HepG2 (cell line): ENCODE results near the gene RPP21. TPM values are rescaled to one million over a fixed set of nuclear protein-coding genes. Genes with fewer than 3 reads are reported as not detected.

Source experiments
- ATAC-seq: fragments of 200-7000 bp; cut with Tn5 transposase; 3 replicates; pipeline ENCODE4 v1.9.1; 2020; ENCODE audit warnings: mild to moderate bottlenecking, moderate library complexity
- BruUV-seq: library from RNA; stranded (reverse); fragments of 400-500 nt; replicated peaks from 2 replicates; lab custom pipeline; 2021; lab: Mats Ljungman, UMichigan
- CTCF ChIA-PET: fragments of 300-600 bp; formaldehyde crosslinking; extraction: SDS; loops from one replicate; lab custom pipeline; 2021; ENCODE audit warnings: low total read pairs, inconsistent platforms, low intra/inter-chr PET ratio; lab: Yijun Ruan, JAX
- POLR2A ChIA-PET: fragments of 350-600 bp; sonication (Branson Sonifier 250); formaldehyde crosslinking; loops from one replicate; lab custom pipeline; 2020; ENCODE audit warnings: antibody characterized with exemption, inconsistent platforms; lab: Yijun Ruan, JAX
- DNase-seq: peaks from one replicate; pipeline ENCODE4 v3.0.0-alpha.2; 2015; ENCODE audit warnings: low spot score
- FAIRE-seq: peaks from 3 replicates; lab custom pipeline; 2011; peaks lifted over from hg19 to GRCh38; lab: Jason Lieb, UNC
- H2AFZ ChIP-seq: one replicate; pipeline ENCODE4 v1.6.1; 2011; ENCODE audit warnings: low read length, inconsistent platforms
- H3K27ac ChIP-seq: fragments of 300-600 bp; 3 replicates; pipeline ENCODE4 v1.8.0; 2011; ENCODE audit warnings: mixed run types, mild to moderate bottlenecking, mixed read lengths, low read length, inconsistent platforms; ENCODE audit not compliant: insufficient read depth; ENCODE audit errors: extremely low read length
- H3K27me3 ChIP-seq, 2 experiments: fragments of 200-600 bp in 1 of 2; 2 replicates in 1 of 2; 3 replicates in 1 of 2; pipeline versions ENCODE4 v1.6.0 to v1.8.0; 2011; ENCODE audit warnings: low read length in 2 of 2, mild to moderate bottlenecking in 2 of 2, moderate library complexity in 2 of 2, inconsistent platforms in 1 of 2; ENCODE audit not compliant: insufficient read depth in 2 of 2, control insufficient read depth in 1 of 2
- H3K36me3 ChIP-seq, 2 experiments: fragments of 200-600 bp in 1 of 2; replicated peaks in 1 of 2; 2 replicates in 1 of 2; 3 replicates in 1 of 2; pipeline versions ENCODE4 v1.5.1 to v1.8.0; 2011; ENCODE audit warnings: low read length in 2 of 2, inconsistent platforms in 1 of 2; ENCODE audit not compliant: insufficient read depth in 2 of 2, control insufficient read depth in 1 of 2
- H3K4me1 ChIP-seq: 2 replicates; pipeline ENCODE4 v1.5.1; 2012; ENCODE audit warnings: low read length, inconsistent platforms; ENCODE audit not compliant: insufficient read depth
- H3K4me2 ChIP-seq: 2 replicates; pipeline ENCODE4 v1.6.0; 2011; ENCODE audit warnings: low read depth, low read length, inconsistent platforms
- H3K4me3 ChIP-seq, 3 experiments: fragments of 200-600 bp in 1 of 3; sonication (generic), shearing (Covaris generic) in 1 of 3; replicated peaks in 1 of 3; 2 replicates each; pipeline ENCODE4 v1.5.1; 2011 to 2016; ENCODE audit warnings: low read length in 3 of 3, inconsistent platforms in 2 of 3, low read depth in 2 of 3, mild to moderate bottlenecking in 2 of 3, control low read depth in 1 of 3, mixed read lengths in 1 of 3; ENCODE audit not compliant: insufficient read depth in 1 of 3
- H3K79me2 ChIP-seq: one replicate; pipeline ENCODE4 v1.6.1; 2011; ENCODE audit warnings: low read length, inconsistent platforms; ENCODE audit not compliant: insufficient read depth
- H3K9ac ChIP-seq: 2 replicates; pipeline ENCODE4 v1.6.0; 2011; ENCODE audit warnings: mild to moderate bottlenecking, low read depth, low read length, inconsistent platforms; ENCODE audit not compliant: insufficient read depth
- H3K9me3 ChIP-seq: 2 replicates; pipeline ENCODE4 v1.5.1; 2012; ENCODE audit warnings: mild to moderate bottlenecking, low read length
- H4K20me1 ChIP-seq: 2 replicates; pipeline ENCODE4 v1.6.0; 2011; ENCODE audit warnings: inconsistent platforms, mild to moderate bottlenecking, low read length, moderate library complexity; ENCODE audit not compliant: insufficient read depth
- HNF4A ChIP-seq: sonication (generic); formaldehyde crosslinking; IDR thresholded peaks from 2 replicates; pipeline ENCODE4 v1.4.0; 2020; ENCODE audit warnings: missing genetic modification reagents
- HOXD1 ChIP-seq: sonication (generic); formaldehyde crosslinking; IDR thresholded peaks from 2 replicates; pipeline ENCODE4 v1.5.0; 2020; ENCODE audit warnings: missing genetic modification reagents
- MXI1 ChIP-seq: IDR thresholded peaks from 3 replicates; pipeline ENCODE4 v1.6.1; 2012; ENCODE audit warnings: low read depth, low read length, inconsistent platforms, borderline replicate concordance
- NCOA2 ChIP-seq: sonication (generic); formaldehyde crosslinking; IDR thresholded peaks from 2 replicates; pipeline ENCODE4 v1.8.0; 2022; ENCODE audit warnings: inconsistent platforms
- RARG ChIP-seq: sonication (generic); formaldehyde crosslinking; IDR thresholded peaks from 2 replicates; pipeline ENCODE4 v1.4.0; 2020; ENCODE audit warnings: low read depth, mild to moderate bottlenecking, missing genetic modification reagents
- SAP130 ChIP-seq: IDR thresholded peaks from 2 replicates; pipeline ENCODE4 v1.6.1; 2016; ENCODE audit warnings: low read depth
- SOX6 ChIP-seq, 2 experiments: fragments of 450-650 bp in 1 of 2; sonication (generic) in 1 of 2; formaldehyde crosslinking in 1 of 2; IDR thresholded peaks; 2 replicates each; pipeline versions ENCODE4 v1.4.0 to v1.6.1; 2017 to 2020; ENCODE audit warnings: antibody characterized with exemption in 1 of 2, mild to moderate bottlenecking in 1 of 2, missing genetic modification reagents in 1 of 2
- SSRP1 ChIP-seq: IDR thresholded peaks from 2 replicates; pipeline ENCODE4 v1.6.1; 2016; ENCODE audit warnings: control low read depth
- TBX3 ChIP-seq: fragments of 450-650 bp; IDR thresholded peaks from 2 replicates; pipeline ENCODE4 v1.6.1; 2017; ENCODE audit warnings: antibody characterized with exemption, mild to moderate bottlenecking, inconsistent platforms, borderline replicate concordance
- TEAD3 ChIP-seq: optimal IDR thresholded peaks from 2 replicates; pipeline ENCODE3; 2016; ENCODE audit warnings: borderline replicate concordance
- ZFP37 ChIP-seq: sonication (generic); formaldehyde crosslinking; IDR thresholded peaks from 2 replicates; pipeline ENCODE4 v1.4.0; 2020; ENCODE audit warnings: missing genetic modification reagents, borderline replicate concordance
- ZIK1 ChIP-seq: sonication (generic); formaldehyde crosslinking; IDR thresholded peaks from 2 replicates; pipeline ENCODE4 v1.5.0; 2020; ENCODE audit warnings: mild to moderate bottlenecking, low read depth, missing genetic modification reagents, borderline replicate concordance
- ZNF224 ChIP-seq: sonication (generic); formaldehyde crosslinking; IDR thresholded peaks from 2 replicates; pipeline ENCODE4 v1.5.0; 2020; ENCODE audit warnings: mild to moderate bottlenecking, missing genetic modification reagents
- ZNF761 ChIP-seq: sonication (generic); formaldehyde crosslinking; conservative IDR thresholded peaks from 2 replicates; pipeline ENCODE4 v1.4.0; 2020; ENCODE audit warnings: mild to moderate bottlenecking, missing genetic modification reagents
- ZNF766 ChIP-seq: sonication (generic); formaldehyde crosslinking; IDR thresholded peaks from 2 replicates; pipeline ENCODE4 v1.5.0; 2020; ENCODE audit warnings: missing genetic modification reagents, borderline replicate concordance
- ZNF788 ChIP-seq: sonication (generic); formaldehyde crosslinking; IDR thresholded peaks from 2 replicates; pipeline ENCODE4 v1.5.0; 2020; ENCODE audit warnings: mild to moderate bottlenecking, missing genetic modification reagents, borderline replicate concordance
- WGBS: methylation state at CpG from one replicate; pipeline ENCODE4 v1.1.6; 2017; ENCODE audit warnings: low lambda C conversion rate; 5-methylcytosine and 5-hydroxymethylcytosine counted together
- in situ Hi-C: cut with HindIII; loops from 2 replicates; pipeline ENCODE4 v1.10.0; 2017; ENCODE audit warnings: low pct_unique_long_range_greater_than_20kb; ENCODE audit not compliant: extremely low pct_ligation_motif_present
- intact Hi-C: fragments of 100-400 bp; cut with micrococcal nuclease; formaldehyde crosslinking; loops from one replicate; pipeline ENCODE4 v1.10.0; 2022; ENCODE audit not compliant: unreplicated experiment
- polyA plus RNA-seq, 8 experiments: library from polyadenylated mRNA; depleted of rRNA in 3 of 8; stranded (reverse) in 7 of 8; unstranded in 1 of 8; fragments of >200 nt; fragmentation: Illumina TruSeq in 4 of 8; extraction: Trizol in 4 of 8; gene quantifications; 2 replicates each; pipeline versions ENCODE4 v1.2.1 to v1.2.3, GENCODE V29; 2011 to 2016; ENCODE audit warnings: low read depth in 4 of 8, missing spikeins in 1 of 8, mixed read lengths in 1 of 8; ENCODE audit not compliant: insufficient read depth in 1 of 8
- total RNA-seq, 5 experiments: library from RNA; depleted of rRNA; stranded (reverse); fragments of >200 nt; fragmentation: Illumina TruSeq; extraction: Trizol; gene quantifications; 2 replicates each; pipeline ENCODE4 v1.2.3, GENCODE V29; 2016; ENCODE audit warnings: low read depth in 1 of 5
- TF ChIP-seq, protein P1 (sequence below): sonication (generic); formaldehyde crosslinking; IDR thresholded peaks from 2 replicates; pipeline ENCODE4 v1.4.0; 2020; ENCODE audit warnings: missing genetic modification reagents, borderline replicate concordance
- TF ChIP-seq, protein P2 (sequence below): IDR thresholded peaks from 2 replicates; pipeline ENCODE4 v1.6.1; 2016; ENCODE audit warnings: missing compliant biosample characterization, missing genetic modification reagents, borderline replicate concordance
- TF ChIP-seq, protein P3 (sequence below): sonication (generic); formaldehyde crosslinking; IDR thresholded peaks from 2 replicates; pipeline ENCODE4 v1.8.0; 2022; ENCODE audit warnings: missing genetic modification reagents, mild to moderate bottlenecking, moderate library complexity, borderline replicate concordance

The RPP21 gene
- total and polyA plus RNA-seq, 2 of the 13 experiments (the other 11 are each of a cell fraction or from before 2014, with no cell fraction given), result 53.1 to 72.3 TPM

- peak overlapping the region; percentile 14; the same call in 1 of the 2 replicates for H3K4me2 ChIP-seq
- FAIRE-seq (peak; percentile 36), DNase-seq (peak; percentile 44), ATAC-seq (peak; percentile 91)
- peaks cover 60% of the 10 kb centered on the region for H4K20me1 ChIP-seq
- POLR2A ChIA-PET, result no interaction called here
- peaks cover 12 to 56% of the 10 kb centered on the region in 2 experiments for H3K36me3 ChIP-seq
- in situ Hi-C loops (no loop called here), intact Hi-C loops (no loop called here)
- H3K9me3 ChIP-seq, result no peaks in the 10 kb centered on the region
- no peak overlapping the region for H2AFZ ChIP-seq
- H3K4me3 ChIP-seq, result no peak overlapping the region
- BruUV-seq, result no TSS peak
- WGBS, result 32% methylated on average over 1 of the region's 1 CpG
- CTCF ChIA-PET, result no interaction called here
- H3K27ac ChIP-seq, result peak overlapping the region; percentile 31
- no peaks in the 10 kb centered on the region for H3K27me3 ChIP-seq
- H3K4me1 ChIP-seq, result peaks cover 54% of the 10 kb centered on the region
- no peak overlapping the region for H3K9ac ChIP-seq
- peaks cover 97% of the 10 kb centered on the region for H3K79me2 ChIP-seq
- TF ChIP-seq NCOA2 (CRISPR knock-in tag) (no peak), MXI1 (no peak), ZFP37 (CRISPR knock-in tag) (no peak), ZNF761 (CRISPR knock-in tag) (no peak), TEAD3 (CRISPR knock-in tag) (peak; percentile 30), RARG (CRISPR knock-in tag) (no peak), SOX6 (IDR thresholded peaks at IDR 0.05) (no peak), SOX6 (CRISPR knock-in tag; IDR thresholded peaks at IDR 0.05) (0 out of 2 replicates have a peak, but pooled peaks have one; percentile 14), SAP130 (CRISPR knock-in tag) (peak; percentile 31; the same call in 1 of the 2 replicates), HOXD1 (CRISPR knock-in tag) (no peak), TBX3 (peak; percentile 28; the same call in 1 of the 2 replicates), HNF4A (peak; percentile 71), ZNF224 (CRISPR knock-in tag) (no peak), ZIK1 (CRISPR knock-in tag) (no peak), ZNF766 (CRISPR knock-in tag) (no peak), ZNF788 (CRISPR knock-in tag) (no peak), SSRP1 (CRISPR knock-in tag) (0 out of 2 replicates have a peak, but pooled peaks have one; percentile 55)
- TF ChIP-seq, protein P1, sequence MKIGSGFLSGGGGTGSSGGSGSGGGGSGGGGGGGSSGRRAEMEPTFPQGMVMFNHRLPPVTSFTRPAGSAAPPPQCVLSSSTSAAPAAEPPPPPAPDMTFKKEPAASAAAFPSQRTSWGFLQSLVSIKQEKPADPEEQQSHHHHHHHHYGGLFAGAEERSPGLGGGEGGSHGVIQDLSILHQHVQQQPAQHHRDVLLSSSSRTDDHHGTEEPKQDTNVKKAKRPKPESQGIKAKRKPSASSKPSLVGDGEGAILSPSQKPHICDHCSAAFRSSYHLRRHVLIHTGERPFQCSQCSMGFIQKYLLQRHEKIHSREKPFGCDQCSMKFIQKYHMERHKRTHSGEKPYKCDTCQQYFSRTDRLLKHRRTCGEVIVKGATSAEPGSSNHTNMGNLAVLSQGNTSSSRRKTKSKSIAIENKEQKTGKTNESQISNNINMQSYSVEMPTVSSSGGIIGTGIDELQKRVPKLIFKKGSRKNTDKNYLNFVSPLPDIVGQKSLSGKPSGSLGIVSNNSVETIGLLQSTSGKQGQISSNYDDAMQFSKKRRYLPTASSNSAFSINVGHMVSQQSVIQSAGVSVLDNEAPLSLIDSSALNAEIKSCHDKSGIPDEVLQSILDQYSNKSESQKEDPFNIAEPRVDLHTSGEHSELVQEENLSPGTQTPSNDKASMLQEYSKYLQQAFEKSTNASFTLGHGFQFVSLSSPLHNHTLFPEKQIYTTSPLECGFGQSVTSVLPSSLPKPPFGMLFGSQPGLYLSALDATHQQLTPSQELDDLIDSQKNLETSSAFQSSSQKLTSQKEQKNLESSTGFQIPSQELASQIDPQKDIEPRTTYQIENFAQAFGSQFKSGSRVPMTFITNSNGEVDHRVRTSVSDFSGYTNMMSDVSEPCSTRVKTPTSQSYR, result no peak
- TF ChIP-seq, protein P2, sequence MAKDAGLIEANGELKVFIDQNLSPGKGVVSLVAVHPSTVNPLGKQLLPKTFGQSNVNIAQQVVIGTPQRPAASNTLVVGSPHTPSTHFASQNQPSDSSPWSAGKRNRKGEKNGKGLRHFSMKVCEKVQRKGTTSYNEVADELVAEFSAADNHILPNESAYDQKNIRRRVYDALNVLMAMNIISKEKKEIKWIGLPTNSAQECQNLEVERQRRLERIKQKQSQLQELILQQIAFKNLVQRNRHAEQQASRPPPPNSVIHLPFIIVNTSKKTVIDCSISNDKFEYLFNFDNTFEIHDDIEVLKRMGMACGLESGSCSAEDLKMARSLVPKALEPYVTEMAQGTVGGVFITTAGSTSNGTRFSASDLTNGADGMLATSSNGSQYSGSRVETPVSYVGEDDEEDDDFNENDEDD (CRISPR knock-in tag), result no peak
- TF ChIP-seq, protein P3, sequence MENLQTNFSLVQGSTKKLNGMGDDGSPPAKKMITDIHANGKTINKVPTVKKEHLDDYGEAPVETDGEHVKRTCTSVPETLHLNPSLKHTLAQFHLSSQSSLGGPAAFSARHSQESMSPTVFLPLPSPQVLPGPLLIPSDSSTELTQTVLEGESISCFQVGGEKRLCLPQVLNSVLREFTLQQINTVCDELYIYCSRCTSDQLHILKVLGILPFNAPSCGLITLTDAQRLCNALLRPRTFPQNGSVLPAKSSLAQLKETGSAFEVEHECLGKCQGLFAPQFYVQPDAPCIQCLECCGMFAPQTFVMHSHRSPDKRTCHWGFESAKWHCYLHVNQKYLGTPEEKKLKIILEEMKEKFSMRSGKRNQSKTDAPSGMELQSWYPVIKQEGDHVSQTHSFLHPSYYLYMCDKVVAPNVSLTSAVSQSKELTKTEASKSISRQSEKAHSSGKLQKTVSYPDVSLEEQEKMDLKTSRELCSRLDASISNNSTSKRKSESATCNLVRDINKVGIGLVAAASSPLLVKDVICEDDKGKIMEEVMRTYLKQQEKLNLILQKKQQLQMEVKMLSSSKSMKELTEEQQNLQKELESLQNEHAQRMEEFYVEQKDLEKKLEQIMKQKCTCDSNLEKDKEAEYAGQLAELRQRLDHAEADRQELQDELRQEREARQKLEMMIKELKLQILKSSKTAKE (CRISPR knock-in tag), result no peak
Observed at GRCh38 chr6:30319146-30319835, 25.7 kb upstream of the RPP21 start.
